T-helper 1 cell treated with Interleukin-12 subunit alpha and Interleukin-12 subunit beta and Interleukin-4 antibody, amounts not matched to agents 30 μg/mL and 1 μg/mL, for 36 hours (primary cell): Measurements from ENCODE around the gene RIT2.

Experiments used
- H3K27ac Mint-ChIP-seq: one replicate; pipeline ENCODE4 v1.8.0; 2021; ENCODE audit warnings: mild to moderate bottlenecking, mixed read lengths
- H3K27me3 Mint-ChIP-seq: one replicate; pipeline ENCODE4 v1.8.0; 2021; ENCODE audit warnings: low read depth, mixed read lengths
- H3K36me3 Mint-ChIP-seq: one replicate; pipeline ENCODE4 v1.8.0; 2021; ENCODE audit warnings: low read depth, mixed read lengths
- H3K4me1 Mint-ChIP-seq: one replicate; pipeline ENCODE4 v1.8.0; 2021; ENCODE audit warnings: low read depth, mixed read lengths
- H3K4me3 Mint-ChIP-seq: one replicate; pipeline ENCODE4 v1.8.0; 2021; ENCODE audit warnings: mild to moderate bottlenecking, moderate library complexity, mixed read lengths
- H3K9me3 Mint-ChIP-seq: one replicate; pipeline ENCODE4 v1.8.0; 2021; ENCODE audit warnings: mixed read lengths

Gene RIT2

DNA sequence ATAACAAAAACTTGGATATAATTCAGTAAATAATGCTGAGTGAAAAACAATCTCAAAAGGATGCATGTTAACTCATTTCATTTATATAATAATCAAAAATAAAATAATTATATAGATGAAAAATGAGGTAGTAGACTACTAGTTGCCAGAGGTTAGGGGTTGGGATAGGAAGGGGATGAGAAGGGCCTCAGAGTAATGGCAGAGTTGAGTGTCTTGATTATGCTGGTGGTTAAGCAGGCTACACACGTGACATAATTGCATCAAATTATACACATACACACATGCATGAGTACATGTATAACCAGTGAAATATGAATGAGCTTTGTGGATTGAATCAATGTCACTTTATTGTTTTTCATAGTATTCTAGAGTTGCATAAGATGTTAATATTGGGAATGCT lies 201.0 kb downstream of the RIT2 start:
- peaks cover 4% of the 10 kb centered on the region for H3K9me3 Mint-ChIP-seq
- no peak overlapping the region for H3K27ac Mint-ChIP-seq
- H3K4me1 Mint-ChIP-seq = no peaks in the 10 kb centered on the region
- H3K4me3 Mint-ChIP-seq = no peak overlapping the region
- H3K27me3 Mint-ChIP-seq = no peaks in the 10 kb centered on the region
- no peaks in the 10 kb centered on the region for H3K36me3 Mint-ChIP-seq

- Mint-ChIP-seq H3K27me3 (no peaks in the 10 kb centered on the region), H3K36me3 (no peaks in the 10 kb centered on the region), H3K4me3 (no peak overlapping the region), H3K9me3 (no peaks in the 10 kb centered on the region), H3K27ac (no peak overlapping the region), H3K4me1 (no peaks in the 10 kb centered on the region)
Measured at GRCh38 chr18:42909095-42909494, 206.4 kb downstream of the RIT2 start.

DNA sequence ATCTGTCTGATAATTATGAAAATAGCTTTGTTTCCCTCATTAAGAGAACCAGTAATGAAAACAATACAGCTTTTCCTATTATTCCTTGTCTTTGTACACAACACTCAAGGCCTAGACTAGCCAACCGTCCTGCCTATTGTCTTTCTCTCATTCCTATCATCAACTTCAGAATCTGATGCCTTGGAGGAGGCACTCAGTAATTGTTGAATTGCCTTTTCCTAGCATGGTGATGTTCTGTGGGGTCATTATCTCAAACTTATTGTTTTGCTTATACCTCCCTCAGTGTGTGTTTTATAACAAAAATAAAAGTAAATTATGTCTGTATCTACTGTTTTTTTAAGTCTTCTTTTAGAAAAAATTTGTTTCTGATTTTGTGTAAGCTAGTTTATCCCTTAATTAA lies 208.7 kb downstream of the RIT2 start:
- no peaks in the 10 kb centered on the region for H3K9me3 Mint-ChIP-seq
- no peaks in the 10 kb centered on the region for H3K36me3 Mint-ChIP-seq
- H3K27ac Mint-ChIP-seq = no peak overlapping the region
- no peak overlapping the region for H3K4me3 Mint-ChIP-seq
- H3K4me1 Mint-ChIP-seq = no peaks in the 10 kb centered on the region
- H3K27me3 Mint-ChIP-seq = no peaks in the 10 kb centered on the region

GRCh38 chr18:42901161-42901560 lies 214.3 kb downstream of the RIT2 start:
- H3K27me3 Mint-ChIP-seq = no peaks in the 10 kb centered on the region
- no peaks in the 10 kb centered on the region for H3K36me3 Mint-ChIP-seq
- H3K27ac Mint-ChIP-seq = no peak overlapping the region
- H3K4me1 Mint-ChIP-seq = no peaks in the 10 kb centered on the region
- no peak overlapping the region for H3K4me3 Mint-ChIP-seq
- no peaks in the 10 kb centered on the region for H3K9me3 Mint-ChIP-seq

- no peaks in the 10 kb centered on the region for H3K27me3 Mint-ChIP-seq
- no peaks in the 10 kb centered on the region for H3K36me3 Mint-ChIP-seq
- no peaks in the 10 kb centered on the region for H3K4me1 Mint-ChIP-seq
- no peaks in the 10 kb centered on the region for H3K9me3 Mint-ChIP-seq
- no peak overlapping the region for H3K27ac Mint-ChIP-seq
- no peak overlapping the region for H3K4me3 Mint-ChIP-seq
Measured at GRCh38 chr18:42893977-42894376, 221.5 kb downstream of the RIT2 start.

DNA sequence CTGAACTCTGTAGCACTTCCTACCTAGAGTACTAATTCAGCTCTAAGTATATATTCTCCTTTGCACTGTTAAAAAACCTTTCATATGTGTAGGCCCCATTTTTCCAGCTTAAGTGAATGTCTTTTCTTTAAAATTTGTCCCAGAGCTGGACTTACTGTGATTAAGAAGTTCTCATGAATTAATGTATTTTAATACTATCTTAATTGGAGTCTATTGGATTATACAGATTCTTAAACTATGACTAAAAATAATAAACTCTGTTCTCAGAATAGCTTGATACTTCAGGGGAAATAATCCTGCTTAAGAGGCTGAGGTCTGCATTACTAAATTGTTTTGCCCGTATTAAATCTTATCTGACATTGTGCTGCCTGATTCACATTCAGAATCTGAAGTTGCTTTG lies 223.3 kb downstream of the RIT2 start:
- Mint-ChIP-seq H3K4me1 (no peaks in the 10 kb centered on the region), H3K9me3 (no peaks in the 10 kb centered on the region), H3K4me3 (no peak overlapping the region), H3K27ac (no peak overlapping the region), H3K27me3 (no peaks in the 10 kb centered on the region), H3K36me3 (no peaks in the 10 kb centered on the region)

DNA sequence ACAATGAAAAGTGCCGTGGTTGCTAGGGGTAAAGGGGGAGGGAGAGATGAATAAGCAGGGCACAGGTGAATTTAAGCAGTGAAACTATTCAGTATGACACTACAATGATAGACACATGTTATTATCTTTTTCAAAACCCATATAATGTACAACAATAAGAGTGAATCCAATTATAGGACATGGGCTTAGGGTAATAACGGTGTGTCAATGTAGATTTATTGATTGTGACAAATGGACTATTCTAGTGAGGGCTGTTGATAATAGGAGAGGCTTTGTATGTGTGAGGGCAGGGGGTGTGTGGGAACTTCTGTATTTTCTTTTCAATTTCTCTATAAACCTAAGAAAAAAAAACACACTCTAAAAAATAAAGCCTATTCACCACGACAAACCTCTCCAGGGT lies 223.8 kb downstream of the RIT2 start:
- H3K27ac Mint-ChIP-seq = no peak overlapping the region
- H3K4me3 Mint-ChIP-seq = no peak overlapping the region
- no peaks in the 10 kb centered on the region for H3K27me3 Mint-ChIP-seq
- H3K4me1 Mint-ChIP-seq = no peaks in the 10 kb centered on the region
- H3K9me3 Mint-ChIP-seq = no peaks in the 10 kb centered on the region
- H3K36me3 Mint-ChIP-seq = no peaks in the 10 kb centered on the region

- no peak overlapping the region for H3K4me3 Mint-ChIP-seq
- no peaks in the 10 kb centered on the region for H3K27me3 Mint-ChIP-seq
- H3K27ac Mint-ChIP-seq = no peak overlapping the region
- no peaks in the 10 kb centered on the region for H3K4me1 Mint-ChIP-seq
- no peaks in the 10 kb centered on the region for H3K9me3 Mint-ChIP-seq
- H3K36me3 Mint-ChIP-seq = no peaks in the 10 kb centered on the region
Measured at GRCh38 chr18:42883169-42883568, 232.3 kb downstream of the RIT2 start.

DNA sequence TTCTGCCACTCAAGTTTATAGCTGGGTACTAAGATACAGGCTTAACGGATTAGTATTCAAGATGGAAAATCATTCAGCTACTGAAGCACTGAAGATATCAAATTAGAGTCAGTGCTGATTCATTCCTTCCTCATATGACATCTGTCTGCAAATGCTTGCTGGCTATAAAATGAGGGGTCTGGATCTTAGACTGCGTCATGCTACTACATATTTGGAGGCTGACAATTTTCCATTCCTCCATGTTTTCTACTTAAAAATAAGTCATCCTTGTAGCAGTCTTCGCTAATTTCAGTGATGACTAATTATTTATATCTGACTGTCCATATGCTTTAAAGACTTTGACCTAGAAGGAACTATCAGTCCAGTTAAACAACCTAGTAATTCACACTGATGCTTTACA lies 233.4 kb downstream of the RIT2 start:
- Mint-ChIP-seq H3K27me3 (no peaks in the 10 kb centered on the region), H3K27ac (no peak overlapping the region), H3K4me1 (no peaks in the 10 kb centered on the region), H3K36me3 (no peaks in the 10 kb centered on the region), H3K4me3 (no peak overlapping the region), H3K9me3 (no peaks in the 10 kb centered on the region)

GRCh38 chr18:42872838-42873237 lies 242.6 kb downstream of the RIT2 start:
- H3K36me3 Mint-ChIP-seq = no peaks in the 10 kb centered on the region
- H3K27me3 Mint-ChIP-seq = no peaks in the 10 kb centered on the region
- no peak overlapping the region for H3K4me3 Mint-ChIP-seq
- H3K4me1 Mint-ChIP-seq = no peaks in the 10 kb centered on the region
- H3K9me3 Mint-ChIP-seq = no peaks in the 10 kb centered on the region
- H3K27ac Mint-ChIP-seq = no peak overlapping the region

DNA sequence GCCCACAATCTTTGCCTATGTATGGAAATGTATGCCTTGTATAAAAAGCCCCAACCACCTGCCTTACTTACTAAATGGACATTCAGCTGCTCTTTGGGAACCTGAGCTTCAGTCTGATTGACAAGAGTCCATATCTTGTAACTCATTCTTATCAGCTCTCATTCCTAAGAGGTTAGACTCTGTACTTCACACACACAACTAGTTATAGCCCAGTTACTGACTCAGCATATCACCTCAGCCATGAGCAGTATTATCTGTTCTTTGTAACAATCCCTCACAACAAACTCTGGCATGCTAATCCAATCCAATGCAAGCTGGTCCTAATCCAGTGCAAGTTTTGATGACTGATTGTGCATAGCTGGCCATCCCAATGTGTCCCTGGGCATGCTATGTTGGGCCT lies 250.6 kb downstream of the RIT2 start:
- no peaks in the 10 kb centered on the region for H3K36me3 Mint-ChIP-seq
- H3K27me3 Mint-ChIP-seq = no peaks in the 10 kb centered on the region
- no peak overlapping the region for H3K4me3 Mint-ChIP-seq
- H3K9me3 Mint-ChIP-seq = no peaks in the 10 kb centered on the region
- H3K27ac Mint-ChIP-seq = no peak overlapping the region
- H3K4me1 Mint-ChIP-seq = no peaks in the 10 kb centered on the region

DNA sequence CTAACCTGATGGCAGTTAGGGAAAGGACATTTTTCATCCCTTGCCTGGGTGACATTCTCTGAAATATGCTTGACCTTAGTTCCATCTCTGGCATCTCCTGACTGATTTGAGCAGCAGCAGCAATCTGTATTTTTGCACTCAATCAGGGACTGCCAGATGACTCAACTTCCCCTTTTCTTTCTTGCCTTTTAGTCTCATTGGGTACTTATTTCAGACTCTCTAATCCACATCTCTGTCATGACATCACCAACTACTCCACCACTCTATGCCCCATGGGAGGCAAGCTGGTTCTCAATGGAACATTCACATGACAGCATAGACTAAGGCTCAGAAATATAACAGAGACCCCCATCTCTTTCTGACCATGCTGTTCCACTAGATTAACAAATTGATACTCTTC lies 254.2 kb downstream of the RIT2 start:
- H3K27me3 Mint-ChIP-seq = no peaks in the 10 kb centered on the region

GRCh38 chr18:42860548-42860947 lies 254.9 kb downstream of the RIT2 start:
- Mint-ChIP-seq H3K4me3 (no peak overlapping the region), H3K9me3 (peaks cover 3% of the 10 kb centered on the region), H3K27me3 (no peaks in the 10 kb centered on the region), H3K36me3 (no peaks in the 10 kb centered on the region), H3K4me1 (no peaks in the 10 kb centered on the region), H3K27ac (no peak overlapping the region)

More for the DNA sequence above, 254.2 kb downstream of the RIT2 start:
- no peak overlapping the region for H3K4me3 Mint-ChIP-seq
- no peaks in the 10 kb centered on the region for H3K4me1 Mint-ChIP-seq
- peaks cover 3% of the 10 kb centered on the region for H3K9me3 Mint-ChIP-seq
- no peaks in the 10 kb centered on the region for H3K36me3 Mint-ChIP-seq
- H3K27ac Mint-ChIP-seq = no peak overlapping the region

DNA sequence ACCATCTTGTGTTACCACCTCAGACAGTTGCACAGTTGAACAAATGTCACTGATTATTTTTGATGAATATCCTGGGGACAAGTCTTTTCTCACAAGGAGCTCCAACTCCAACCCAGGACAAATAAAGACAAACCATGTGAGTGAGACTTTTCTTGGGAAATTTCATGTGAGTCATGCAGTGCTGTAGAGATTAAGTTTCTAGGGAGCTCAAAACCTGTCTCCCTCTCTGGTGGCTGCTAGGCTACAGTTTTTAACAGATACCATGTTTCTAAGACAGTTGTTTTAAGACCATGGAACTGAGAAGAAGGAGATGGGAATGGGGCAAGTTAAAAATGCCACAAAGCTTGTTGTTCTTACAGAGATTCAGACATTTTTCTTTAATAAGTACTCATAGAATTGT lies 255.5 kb downstream of the RIT2 start:
- no peak overlapping the region for H3K4me3 Mint-ChIP-seq
- no peak overlapping the region for H3K27ac Mint-ChIP-seq
- peaks cover 3% of the 10 kb centered on the region for H3K9me3 Mint-ChIP-seq
- H3K4me1 Mint-ChIP-seq = no peaks in the 10 kb centered on the region
- no peaks in the 10 kb centered on the region for H3K36me3 Mint-ChIP-seq
- H3K27me3 Mint-ChIP-seq = no peaks in the 10 kb centered on the region

- Mint-ChIP-seq H3K9me3 (peaks cover 7% of the 10 kb centered on the region), H3K4me3 (no peak overlapping the region), H3K27ac (no peak overlapping the region)
Measured at GRCh38 chr18:42854558-42854957, 260.9 kb downstream of the RIT2 start.

More at GRCh38 chr18:42854558-42854957, 260.9 kb downstream of the RIT2 start:
- H3K27me3 Mint-ChIP-seq = no peaks in the 10 kb centered on the region
- no peaks in the 10 kb centered on the region for H3K4me1 Mint-ChIP-seq
- no peaks in the 10 kb centered on the region for H3K36me3 Mint-ChIP-seq
